NOMO-1 (cell line): Measurements from ENCODE around the gene GCN1.
A peak's percentile ranks its signal among the peaks of the same experiment; 100 is the strongest.
"Not testable (repeated sequence)": the region's sequence is repeated elsewhere in the genome, so short reads cannot be mapped to it uniquely, and the experiment has no call there.

Source experiments
- DNase-seq, 2 experiments: peaks; one replicate each; lab custom pipeline; 2025; ENCODE audit not compliant: unreplicated experiment in 2 of 2; lab: John Stamatoyannopoulos, UW

GCN1 gene

GRCh38 chr12:120194534-120195395 is at the start of gene GCN1:
TSS of gene GCN1 (minus strand) at chr12:120194715. CDS start at chr12:120194697, 18 bp downstream.
- peak; percentile 61 to 70 for DNase-seq

GRCh38 chr12:120242971-120243699 is 48.6 kb upstream of the GCN1 start:
- DNase-seq: no peak

GRCh38 chr12:120242275-120242799 is 47.8 kb upstream of the GCN1 start:
- no peak for DNase-seq

DNA sequence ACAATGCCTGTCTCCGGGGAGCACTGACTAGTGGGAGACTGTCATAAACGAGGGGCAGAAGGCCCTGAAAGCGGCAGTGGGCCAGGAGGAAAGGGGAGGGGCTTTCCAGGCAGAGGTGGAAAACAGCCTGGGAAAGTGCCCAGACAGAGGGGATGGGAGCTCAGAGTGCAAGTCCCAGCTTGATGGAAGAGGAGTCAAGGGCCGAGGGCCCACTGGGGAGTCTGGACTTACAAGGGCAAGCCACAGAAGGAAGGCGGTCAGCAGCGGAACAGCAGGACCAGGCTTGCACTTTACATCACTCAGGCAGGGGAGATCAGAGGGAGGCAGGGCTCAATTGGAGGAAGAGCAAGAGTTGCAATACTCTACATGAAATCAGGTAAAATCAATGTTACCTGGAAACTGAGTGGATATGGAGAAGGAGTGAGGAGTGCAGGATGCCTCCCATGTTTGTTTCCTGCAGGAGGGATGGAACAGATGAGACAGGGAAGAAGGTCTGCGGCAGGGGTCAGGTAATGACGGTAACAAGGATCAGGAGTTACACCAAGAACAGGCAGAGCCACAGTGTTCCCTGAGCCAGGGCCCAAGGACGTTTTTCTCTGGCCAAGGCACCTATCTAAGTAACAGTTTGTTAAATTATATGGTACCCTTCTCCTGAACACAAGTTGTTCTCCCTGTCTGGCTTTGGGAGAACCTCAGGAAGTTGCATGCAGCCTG is 47.2 kb upstream of the GCN1 start:
- DNase-seq: no peak

GRCh38 chr12:120240495-120240833 is 45.9 kb upstream of the GCN1 start:
- no peak for DNase-seq

- DNase-seq: no peak
Measured at GRCh38 chr12:120239776-120240494, 45.4 kb upstream of the GCN1 start.

GRCh38 chr12:120238839-120239445 is 44.4 kb upstream of the GCN1 start:
- DNase-seq: no peak

DNA sequence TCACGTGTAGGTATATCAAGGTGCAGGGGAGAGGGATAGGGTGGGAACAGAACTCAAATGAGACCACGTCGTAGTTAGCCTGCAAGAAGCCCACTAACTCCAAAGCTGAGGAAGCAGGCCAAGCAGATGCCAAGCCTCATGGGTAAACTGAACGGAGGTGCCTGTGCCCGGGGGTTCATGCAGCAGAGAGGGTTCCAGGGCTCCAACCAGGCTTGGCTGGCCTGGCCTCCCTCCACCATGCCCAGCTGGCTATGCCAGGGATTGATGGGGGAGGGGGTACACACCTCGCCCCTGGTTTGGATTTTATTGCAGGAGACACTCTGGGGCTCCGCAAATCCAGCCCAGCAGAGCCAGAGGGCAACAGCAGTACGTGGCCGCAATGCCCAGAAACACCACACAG is 43.7 kb upstream of the GCN1 start:
- no peak for DNase-seq

DNA sequence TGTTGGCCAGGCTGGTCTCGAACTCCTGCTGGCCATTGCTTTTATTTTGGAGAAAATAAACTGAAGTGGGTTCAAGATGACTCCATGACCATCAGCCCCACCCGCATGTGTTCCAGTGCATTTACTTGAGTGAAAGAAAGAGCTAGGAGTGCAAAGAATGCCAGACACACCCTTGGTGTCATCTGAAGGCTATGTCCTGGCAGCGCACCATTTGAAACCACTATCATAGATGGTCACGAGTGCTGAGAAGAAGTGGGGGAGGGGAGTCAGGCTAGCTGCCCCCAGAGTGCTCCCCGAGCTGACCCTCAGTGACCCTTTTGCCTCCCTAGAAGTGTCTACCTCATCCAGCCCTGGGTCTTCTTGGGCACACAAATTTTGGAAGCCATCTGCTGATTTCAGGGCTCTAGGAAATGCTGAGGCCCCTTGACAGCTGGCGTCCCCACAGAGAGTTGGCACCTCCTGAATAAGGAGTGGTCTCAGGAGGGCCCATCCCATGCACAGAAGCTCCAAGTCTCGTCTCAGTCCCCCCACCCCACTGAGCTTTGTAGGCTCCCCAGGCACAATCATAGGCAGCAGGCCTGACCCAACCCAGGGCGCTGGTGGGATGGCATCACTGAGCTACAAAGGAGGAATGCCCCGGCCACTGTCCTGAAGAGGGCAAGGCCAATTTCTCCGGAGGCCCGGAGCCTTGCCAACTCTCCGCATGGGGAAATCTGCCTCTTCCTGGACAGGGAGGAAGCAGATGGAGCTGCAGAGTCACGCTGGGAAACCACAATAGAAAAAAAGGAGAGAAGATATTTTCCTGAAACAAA is 43.1 kb upstream of the GCN1 start:
- peak in 1 of 2 experiments; percentile 26 for DNase-seq

- DNase-seq: not testable (repeated sequence)
Measured at GRCh38 chr12:120236809-120237208, 42.3 kb upstream of the GCN1 start.

DNA sequence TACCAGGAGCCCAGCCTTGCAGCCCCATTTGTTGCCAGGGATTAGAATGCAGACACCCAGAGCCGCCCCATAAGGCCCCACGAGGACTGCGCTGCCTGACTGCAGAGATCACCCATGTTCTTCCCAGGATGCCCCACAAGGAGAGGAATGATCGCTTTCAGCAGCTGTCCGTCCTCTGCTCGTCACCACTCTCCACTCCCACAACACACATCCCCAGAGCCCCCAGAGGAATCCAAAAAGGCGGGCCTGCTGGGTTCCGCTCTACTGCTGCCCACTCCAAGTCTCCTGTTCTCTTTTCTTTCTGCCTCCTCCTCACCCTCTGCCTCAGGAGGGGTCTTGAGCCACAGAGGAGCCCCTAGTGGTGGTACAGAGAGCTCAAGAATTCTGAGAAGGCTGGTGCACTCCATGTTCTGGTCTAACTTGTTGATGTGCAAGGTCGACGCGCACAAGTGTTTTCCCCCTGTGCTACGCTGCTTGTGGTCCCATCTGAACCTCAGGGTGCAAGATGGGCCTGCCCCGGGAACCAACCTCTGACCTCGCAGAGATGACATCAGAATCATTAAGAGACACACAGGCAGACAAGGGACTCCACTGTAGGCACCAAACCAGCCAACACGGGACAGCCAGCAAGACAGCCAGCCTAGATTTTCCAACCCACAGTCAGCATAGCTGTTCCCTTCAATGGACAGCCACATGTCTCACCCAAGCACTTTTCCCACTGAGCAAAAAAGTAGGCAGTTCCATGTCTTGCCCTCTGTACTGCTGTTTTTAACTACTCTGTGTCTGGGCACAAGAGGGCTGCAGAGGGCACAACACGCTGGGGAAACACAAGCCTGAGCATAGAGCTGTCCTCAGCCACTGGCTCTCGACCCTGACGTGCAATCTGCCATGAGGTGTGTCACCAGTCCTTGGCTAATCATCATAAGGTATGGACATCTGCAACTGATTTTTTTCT is 41.1 kb upstream of the GCN1 start:
- no peak for DNase-seq

- DNase-seq: no peak
Measured at GRCh38 chr12:120234643-120235368, 40.3 kb upstream of the GCN1 start.

GRCh38 chr12:120231316-120232011 is 36.9 kb upstream of the GCN1 start:
- DNase-seq: peak; percentile 75 to 91

DNA sequence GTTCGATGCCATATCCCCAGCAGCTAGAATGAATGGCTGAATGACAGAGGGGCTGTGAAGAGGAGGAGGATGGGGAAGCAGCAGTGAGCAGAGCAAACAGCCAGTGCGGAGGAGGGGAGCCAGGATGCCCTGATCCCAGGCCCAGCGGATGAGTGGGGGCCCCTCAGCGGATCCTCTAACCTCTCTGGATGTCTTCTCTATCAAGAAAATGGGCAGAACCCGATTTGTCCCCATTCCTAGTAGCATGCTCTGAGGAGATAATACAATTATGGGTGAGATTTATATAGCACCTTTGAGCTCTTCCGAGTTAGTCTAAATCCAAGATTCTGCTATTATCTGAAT is 36.4 kb upstream of the GCN1 start:
- no peak for DNase-seq

GRCh38 chr12:120230326-120230973 is 35.9 kb upstream of the GCN1 start:
- DNase-seq: no peak

DNA sequence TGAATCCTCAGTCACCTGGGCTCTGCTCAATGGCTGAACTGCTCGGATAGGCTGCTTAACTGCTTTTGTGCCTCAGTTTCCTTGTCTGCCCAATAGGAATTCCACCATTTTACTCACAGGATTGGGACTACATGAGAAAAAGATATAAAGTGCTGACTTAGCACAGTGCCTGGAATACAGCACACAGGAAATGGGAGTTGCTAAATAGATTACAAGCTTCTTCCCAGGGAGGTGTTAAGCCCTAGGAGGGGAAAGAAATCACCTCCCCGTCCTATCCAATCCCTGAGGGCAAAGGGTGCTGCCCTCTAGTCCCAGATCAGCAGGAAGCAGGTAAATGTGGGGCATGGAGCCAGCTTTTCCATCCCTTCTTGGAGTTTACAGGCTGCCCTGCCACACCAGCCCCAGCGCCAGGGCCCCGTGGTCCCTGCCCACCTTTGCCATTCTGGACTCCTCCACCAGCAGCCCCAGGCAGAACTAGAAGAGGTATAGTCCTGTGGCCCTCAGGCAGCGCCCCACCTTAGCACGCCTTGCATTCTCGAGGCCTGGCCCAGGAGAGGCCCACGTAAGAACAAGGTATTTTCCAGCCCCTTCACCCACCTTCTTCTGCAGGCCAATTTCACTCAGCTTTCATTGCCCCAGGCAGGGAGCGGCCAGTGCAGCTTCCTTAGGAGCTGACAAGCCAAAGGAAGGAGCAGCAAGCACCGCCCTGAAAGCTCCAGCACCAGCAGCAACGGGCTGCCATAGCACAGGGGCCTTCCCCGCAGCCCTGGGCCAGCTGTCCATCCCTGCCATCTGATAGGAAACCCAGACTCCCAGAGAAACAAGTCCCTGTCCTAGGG is 35.2 kb upstream of the GCN1 start:
- no peak for DNase-seq
